ENCODE measurements around the gene LTBP1.
A peak's percentile ranks its signal among the peaks of the same experiment; 100 is the strongest.
"Not testable (repeated sequence)": the region's sequence is repeated elsewhere in the genome, so short reads cannot be mapped to it uniquely, and the experiment has no call there.

The LTBP1 gene

DNA sequence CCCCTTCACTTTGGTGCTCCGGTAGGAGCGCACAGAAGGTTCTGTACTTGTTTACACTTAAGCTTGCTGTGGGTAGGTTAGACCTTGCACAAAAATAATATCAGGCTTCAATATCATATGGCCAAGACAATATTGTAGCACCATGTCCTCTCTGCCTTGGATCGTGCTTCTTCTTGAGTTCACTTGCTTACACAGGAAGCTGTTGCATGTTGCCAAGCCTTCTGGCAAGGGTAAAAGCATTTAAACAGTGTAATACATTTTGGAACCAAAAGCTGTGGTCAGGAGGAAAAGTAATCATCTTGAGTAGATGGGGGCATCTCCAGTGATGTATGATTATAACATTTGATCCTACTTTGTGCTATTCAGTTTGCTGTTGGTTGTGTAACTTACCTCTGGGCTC is 197.5 kb downstream of the LTBP1 start:
- DNase-seq (ENCODE audit: low read depth), result no peak

- no peak for DNase-seq (ENCODE audit: low read depth)
These were observed 198.7 kb downstream of the LTBP1 start for GRCh38 chr2:33145459-33145858.

GRCh38 chr2:33146102-33146501 is 199.3 kb downstream of the LTBP1 start:
- DNase-seq (ENCODE audit: low read depth), result no peak

GRCh38 chr2:33153008-33153407 is 206.3 kb downstream of the LTBP1 start:
- DNase-seq (ENCODE audit: low read depth), result no peak

- no peak for DNase-seq (ENCODE audit: low read depth)
These were observed 211.8 kb downstream of the LTBP1 start for GRCh38 chr2:33158482-33159003.

DNA sequence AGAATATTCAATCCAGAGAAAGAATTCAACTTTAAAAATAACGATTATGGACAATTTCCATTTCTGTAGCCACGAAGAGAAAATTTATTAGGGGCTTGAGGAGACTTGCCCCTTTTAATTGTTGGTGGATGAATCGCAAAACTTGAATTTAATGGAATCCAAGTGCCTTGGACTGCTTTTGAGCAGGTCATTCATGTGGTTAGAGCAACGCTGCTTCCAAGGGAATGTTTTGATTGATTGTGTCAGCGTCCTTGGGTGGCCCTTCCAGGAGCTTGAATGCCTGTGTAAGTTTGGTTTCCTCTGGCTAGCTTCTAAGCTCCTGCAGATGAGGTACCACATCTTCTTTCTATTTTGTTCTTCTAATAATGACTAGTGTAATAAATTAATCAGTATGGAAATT is 213.4 kb downstream of the LTBP1 start:
- no peak for DNase-seq (ENCODE audit: low read depth)

DNA sequence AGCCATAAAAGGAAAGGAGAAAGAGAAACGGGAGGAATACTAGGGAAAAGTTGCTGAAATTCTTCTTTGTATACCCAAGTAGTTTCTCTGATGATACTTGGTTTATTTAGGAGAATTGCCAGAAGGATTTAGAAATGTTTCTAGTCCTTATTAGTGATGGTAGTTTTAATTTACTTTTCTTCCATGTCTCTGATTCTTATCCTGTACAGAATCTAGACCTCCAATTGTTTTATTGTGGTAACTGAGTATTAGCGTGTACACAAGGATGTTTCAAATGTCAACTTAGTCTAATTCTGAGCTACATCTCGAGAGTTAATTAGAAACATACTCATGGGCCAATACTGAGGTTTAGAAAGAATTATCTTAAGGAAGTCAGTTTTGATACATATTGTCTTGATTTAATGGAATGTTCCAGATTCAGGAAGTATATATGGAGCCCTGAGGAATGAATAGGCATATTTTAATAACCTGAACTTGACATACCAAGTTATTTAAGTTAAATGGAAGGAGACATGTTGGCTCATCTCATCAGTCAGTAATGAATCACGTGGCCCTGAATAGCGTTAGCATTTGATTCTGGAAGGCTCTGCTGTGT is 219.6 kb downstream of the LTBP1 start:
- DNase-seq (ENCODE audit: low read depth), result no peak

DNA sequence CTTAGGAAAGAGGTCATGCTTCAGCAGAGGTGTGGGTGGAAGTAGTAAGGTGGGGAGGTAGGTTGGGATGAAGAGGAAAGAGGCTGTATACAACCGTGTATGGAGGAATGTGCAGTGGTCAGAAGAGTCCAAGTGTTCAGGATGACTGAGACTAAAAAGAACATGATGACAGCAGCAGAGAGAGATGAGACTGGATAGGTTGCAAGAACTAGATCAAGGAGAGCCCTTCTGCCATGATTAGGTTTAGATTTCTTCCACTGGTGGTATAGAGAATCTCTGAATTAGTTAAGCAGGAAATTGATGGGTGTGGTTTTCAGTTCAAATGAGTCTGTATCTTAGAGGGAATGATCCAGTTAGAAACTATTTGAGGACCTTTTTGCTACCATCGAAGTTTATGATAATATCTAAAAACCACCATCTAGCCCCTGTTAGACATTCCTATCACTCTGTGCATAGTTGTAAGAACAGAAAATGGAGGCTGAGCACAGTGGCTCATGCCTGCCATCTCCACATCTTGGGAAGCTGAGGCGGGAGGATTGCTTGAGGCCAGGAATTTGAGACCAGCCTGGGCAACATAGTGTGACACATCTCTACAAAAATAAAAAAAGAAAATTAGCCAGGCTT is 221.0 kb downstream of the LTBP1 start:
- no peak for DNase-seq (ENCODE audit: low read depth)

GRCh38 chr2:33168425-33168824 is 221.7 kb downstream of the LTBP1 start:
- DNase-seq (ENCODE audit: low read depth), result no peak

GRCh38 chr2:33168922-33169321 is 222.2 kb downstream of the LTBP1 start:
- no peak for DNase-seq (ENCODE audit: low read depth)

DNA sequence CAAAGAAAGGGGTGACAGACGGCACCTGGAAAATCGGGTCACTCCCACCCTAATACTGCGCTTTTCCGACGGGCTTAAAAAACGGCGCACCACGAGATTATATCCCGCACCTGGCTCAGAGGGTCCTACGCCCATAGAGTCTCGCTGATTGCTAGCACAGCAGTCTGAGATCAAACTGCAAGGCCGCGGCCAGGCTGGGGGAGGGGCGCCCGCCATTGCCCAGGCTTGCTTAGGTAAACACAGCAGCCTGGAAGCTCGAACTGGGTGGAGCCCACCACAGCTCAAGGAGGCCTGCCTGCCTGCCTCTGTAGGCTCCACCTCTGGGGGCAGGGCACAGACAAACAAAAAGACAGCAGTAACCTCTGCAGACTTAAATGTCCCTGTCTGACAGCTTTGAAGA is 223.5 kb downstream of the LTBP1 start:
- DNase-seq (ENCODE audit: low read depth), result not testable (repeated sequence)

DNA sequence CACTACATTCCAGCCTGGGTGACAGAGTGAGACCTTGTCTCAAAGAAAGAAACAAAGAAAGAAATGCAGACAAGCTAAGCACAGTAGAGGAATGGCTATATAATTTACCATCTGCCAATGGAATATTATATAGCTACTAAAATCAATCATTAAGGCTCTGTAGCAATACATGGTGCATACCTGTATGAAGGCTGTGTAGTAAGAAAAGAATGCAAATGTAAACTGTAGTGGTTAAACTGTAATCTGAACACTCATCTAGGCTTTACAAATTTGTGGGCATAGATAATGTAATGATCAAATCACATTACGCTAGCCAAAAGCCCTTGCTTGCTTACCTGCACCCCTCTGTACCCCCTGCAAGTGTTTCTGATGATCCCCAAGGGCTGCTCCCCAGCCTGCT is 230.9 kb downstream of the LTBP1 start:
- no peak for DNase-seq (ENCODE audit: low read depth)

DNA sequence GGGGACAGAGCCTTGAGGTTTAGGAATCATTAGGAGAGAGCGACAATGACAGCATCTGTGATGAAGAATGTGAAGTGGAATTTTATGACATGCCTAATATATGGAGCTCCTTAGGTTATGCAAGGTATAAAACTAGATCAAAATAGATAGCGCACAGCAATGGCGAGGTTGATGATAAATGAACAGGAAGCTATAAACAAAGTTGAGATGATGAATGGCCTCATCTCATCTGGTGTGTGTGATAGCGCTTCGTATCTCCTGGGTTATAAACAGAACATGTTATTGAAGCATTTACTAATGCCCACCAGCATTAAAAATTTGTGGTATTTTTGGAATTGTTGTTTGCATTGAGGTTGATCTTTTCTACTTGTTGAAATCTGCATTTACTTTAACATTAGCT is 231.5 kb downstream of the LTBP1 start:
- DNase-seq (ENCODE audit: low read depth), result no peak

- no peak for DNase-seq (ENCODE audit: low read depth)
These were observed 234.2 kb downstream of the LTBP1 start for GRCh38 chr2:33180915-33181314.

GRCh38 chr2:33181466-33181865 is 234.7 kb downstream of the LTBP1 start:
- DNase-seq (ENCODE audit: low read depth), result no peak

GRCh38 chr2:33184041-33184440 is 237.3 kb downstream of the LTBP1 start:
- DNase-seq (ENCODE audit: low read depth), result no peak

DNA sequence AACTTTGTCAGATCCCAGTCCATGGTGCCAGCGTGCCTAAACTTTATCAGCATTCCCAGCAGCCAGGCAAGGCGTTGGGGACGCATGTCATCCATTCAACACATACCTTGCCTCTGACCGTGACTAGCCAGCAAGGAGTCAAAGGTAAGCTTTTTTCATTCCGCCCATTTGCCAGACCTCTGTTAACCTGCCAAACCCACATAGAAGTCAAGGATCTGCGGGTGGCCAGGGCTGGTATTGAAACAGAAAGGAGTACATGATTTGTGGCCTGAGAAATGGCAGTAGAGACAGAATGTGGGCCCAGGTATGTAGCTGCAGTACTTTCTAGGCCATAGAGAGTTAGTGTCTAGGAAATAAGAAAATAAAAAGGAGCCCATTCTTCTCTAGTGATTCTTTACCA is 240.2 kb downstream of the LTBP1 start:
- DNase-seq (ENCODE audit: low read depth), result no peak

- DNase-seq (ENCODE audit: low read depth), result no peak
These were observed 242.0 kb downstream of the LTBP1 start for GRCh38 chr2:33188799-33189198.

DNA sequence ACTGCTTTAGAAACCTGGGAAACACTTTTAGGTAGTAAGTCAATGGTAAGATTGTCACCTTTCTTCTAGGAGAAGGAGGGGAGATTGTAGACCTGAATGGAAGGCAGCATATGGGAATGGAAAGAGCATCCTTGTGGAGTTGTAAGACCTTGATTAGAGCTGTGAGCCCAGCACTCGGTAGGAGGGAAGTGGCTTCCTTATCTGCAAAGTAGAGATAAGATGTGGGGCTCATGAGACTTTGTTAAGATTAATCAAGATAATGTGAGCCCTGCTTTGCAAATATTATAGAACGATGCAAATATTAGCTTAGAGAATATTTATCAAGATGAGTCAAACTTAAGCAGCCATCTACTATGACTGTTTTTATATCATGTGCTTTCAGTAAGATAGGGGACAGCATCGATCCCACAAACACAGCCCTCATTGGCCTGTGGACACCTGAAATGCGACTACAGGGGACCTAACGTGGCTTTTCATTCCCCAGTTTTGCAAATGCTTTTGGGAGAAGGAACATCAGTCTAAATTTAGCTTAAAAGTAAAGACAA is 243.7 kb downstream of the LTBP1 start:
- peak; percentile 7 for DNase-seq (ENCODE audit: low read depth)

DNA sequence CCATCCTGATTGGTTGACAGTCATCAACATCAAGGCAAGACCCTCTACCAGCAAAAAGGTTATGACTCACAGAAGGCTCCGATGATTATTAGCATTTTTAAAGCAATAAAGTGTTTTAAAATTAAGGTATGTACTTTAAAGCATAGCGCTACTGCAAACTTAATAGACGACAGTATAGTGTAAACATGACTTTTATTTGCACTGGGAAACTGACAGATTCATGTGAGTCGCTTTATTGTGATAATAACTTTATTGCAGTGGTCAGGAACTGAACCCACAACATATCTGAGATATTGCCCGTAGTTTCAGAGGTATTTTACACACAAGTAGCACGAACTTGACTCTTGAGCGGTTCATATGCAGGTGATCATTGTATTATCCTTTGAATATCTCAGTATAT is 249.1 kb downstream of the LTBP1 start:
- no peak for DNase-seq (ENCODE audit: low read depth)

- no peak for DNase-seq (ENCODE audit: low read depth)
These were observed 249.9 kb downstream of the LTBP1 start for GRCh38 chr2:33196700-33197099.

GRCh38 chr2:33197198-33197938 is 250.6 kb downstream of the LTBP1 start:
- DNase-seq (ENCODE audit: low read depth), result no peak
